Endothelial cell of umbilical vein (primary cell): Measurements from ENCODE around the gene RMI2.

Experiments used
- GATA2 ChIP-seq: IDR thresholded peaks from 2 replicates; pipeline ENCODE4 v1.7.0; 2011; ENCODE audit warnings: low read depth, mild to moderate bottlenecking, moderate library complexity, mixed read lengths, low read length; ENCODE audit not compliant: insufficient read length, insufficient read depth
- TF ChIP-seq, protein P1 (sequence below), 2 donors: IDR thresholded peaks; 1 replicate in 1 of 2; 2 replicates in 1 of 2; pipeline ENCODE4 v1.5.1; 2011; ENCODE audit warnings: low read length in 2 of 2, mild to moderate bottlenecking in 2 of 2, moderate library complexity in 2 of 2, control low read depth in 1 of 2, inconsistent platforms in 1 of 2, low read depth in 1 of 2; ENCODE audit not compliant: insufficient read depth in 1 of 2; ENCODE audit errors: extremely low read depth in 1 of 2

DNA sequence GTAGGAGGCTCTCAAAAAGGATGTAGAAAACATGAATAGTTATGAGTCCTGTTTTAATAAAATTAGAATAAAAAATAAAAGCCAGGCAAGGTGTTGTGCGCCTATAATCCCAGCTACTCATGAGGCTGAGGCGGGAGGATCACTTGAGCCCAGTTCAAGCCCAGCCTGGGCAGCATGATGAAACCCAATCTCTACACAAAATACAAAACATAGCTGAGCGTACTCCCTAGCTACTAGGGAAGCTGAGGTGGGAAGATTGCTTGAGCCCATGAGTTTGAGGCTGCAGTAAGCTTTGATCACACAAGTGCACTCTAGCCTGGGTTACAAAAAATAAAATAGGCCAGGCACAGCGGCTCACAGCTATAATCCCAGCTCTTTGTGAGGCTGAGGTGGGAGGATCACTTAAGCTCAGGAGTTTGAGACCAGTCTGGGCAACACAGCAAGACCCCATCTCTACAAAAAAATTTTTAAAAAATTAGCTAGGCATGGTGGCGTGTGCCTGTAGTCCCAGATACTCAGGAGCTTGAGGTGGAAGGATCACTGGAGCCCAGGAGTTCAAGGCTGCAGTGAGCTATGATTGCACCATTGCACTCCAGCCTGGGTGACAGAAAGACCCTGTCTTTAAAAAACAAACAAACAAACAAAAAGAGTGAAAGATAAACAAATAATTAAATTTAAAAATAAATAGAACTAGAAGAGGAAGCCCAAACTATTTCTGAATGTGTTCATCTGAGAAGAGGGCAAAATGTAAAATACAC lies 46.9 kb upstream of the RMI2 start:
- no peak for TF ChIP-seq GATA2
- TF ChIP-seq, protein P1, sequence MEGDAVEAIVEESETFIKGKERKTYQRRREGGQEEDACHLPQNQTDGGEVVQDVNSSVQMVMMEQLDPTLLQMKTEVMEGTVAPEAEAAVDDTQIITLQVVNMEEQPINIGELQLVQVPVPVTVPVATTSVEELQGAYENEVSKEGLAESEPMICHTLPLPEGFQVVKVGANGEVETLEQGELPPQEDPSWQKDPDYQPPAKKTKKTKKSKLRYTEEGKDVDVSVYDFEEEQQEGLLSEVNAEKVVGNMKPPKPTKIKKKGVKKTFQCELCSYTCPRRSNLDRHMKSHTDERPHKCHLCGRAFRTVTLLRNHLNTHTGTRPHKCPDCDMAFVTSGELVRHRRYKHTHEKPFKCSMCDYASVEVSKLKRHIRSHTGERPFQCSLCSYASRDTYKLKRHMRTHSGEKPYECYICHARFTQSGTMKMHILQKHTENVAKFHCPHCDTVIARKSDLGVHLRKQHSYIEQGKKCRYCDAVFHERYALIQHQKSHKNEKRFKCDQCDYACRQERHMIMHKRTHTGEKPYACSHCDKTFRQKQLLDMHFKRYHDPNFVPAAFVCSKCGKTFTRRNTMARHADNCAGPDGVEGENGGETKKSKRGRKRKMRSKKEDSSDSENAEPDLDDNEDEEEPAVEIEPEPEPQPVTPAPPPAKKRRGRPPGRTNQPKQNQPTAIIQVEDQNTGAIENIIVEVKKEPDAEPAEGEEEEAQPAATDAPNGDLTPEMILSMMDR (IDR thresholded peaks at IDR 0.05; ENCODE audit: extremely low read depth in 1 of 2, insufficient read depth in 1 of 2, low read depth in 1 of 2, low read length in 2 of 2), result no peak
